OCI-M1 (cell line): ENCODE measurements around the gene MID1.

Experiments
- DNase-seq: peaks from one replicate; lab custom pipeline; 2025; lab: John Stamatoyannopoulos, UW

The MID1 gene

DNA sequence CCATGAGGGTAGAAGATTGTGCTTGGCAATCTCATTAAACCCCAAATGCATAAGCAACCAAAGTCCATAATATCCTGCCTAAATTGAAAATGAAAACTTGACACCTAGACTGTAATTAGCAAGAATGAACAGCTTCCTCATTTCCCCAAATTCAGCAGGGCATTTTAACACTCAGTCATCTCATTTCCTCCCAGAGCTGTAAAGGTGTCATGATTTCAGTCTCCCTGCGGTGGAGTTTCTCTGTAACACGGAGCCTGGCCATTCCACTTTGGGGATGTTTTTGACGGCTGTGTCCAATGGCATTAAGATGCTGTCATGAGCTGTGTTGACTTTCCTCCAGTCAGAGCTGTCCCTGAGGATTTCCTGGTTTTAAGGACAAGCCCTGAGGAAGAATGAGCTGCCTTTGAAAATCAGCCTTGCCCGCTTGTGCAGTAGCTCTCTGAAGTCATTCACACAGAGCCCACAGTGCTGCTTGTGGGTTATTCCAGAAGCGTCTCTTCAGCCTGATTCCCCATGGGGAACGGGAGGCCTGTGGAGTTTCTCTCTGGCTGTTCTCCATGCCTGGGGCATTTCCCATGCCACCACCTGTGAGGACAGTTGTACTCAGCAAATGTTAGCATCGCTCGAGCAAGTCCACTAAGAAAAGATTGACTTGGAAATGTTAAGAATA is 187.0 kb downstream of the MID1 start:
- DNase-seq: no peak

DNA sequence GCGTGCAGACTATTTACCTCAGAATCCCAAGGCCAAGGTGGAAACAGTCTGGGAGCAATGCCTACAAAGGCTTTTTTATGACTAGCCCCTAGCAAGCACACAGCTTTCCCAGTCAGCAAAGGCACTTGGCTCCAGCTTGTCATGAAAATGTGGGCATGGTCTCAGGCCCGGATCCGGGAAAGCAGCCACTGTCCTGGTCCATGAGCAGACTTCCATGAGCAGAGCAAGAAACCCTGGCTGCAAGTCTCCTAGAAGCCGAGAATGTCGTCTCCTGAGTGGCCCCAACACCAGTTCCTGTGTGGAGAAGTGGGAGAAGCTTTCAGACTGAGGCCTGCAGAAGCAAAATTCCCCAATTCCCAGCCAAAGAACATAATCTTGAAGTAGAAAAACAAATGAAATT is 190.5 kb downstream of the MID1 start:
- DNase-seq: no peak

DNA sequence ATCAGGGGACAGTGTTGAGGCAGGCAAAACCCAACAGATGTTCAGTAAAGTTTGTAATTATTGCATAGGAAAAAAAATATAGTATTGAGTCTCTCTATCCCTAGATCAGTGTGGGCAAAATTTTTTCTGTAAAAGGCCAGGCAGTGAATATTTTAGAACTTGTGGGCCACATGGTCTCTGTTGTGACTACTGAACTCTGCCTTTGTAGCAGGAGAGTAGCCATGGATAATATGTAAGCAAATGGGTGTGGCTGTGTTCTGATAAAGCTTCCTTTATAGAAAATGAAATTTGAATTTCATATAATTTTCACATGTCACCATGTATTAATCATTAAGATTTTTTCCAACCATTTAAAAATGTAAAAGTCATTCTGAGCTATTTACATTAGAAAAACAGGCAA is 193.1 kb downstream of the MID1 start:
- no peak for DNase-seq

DNA sequence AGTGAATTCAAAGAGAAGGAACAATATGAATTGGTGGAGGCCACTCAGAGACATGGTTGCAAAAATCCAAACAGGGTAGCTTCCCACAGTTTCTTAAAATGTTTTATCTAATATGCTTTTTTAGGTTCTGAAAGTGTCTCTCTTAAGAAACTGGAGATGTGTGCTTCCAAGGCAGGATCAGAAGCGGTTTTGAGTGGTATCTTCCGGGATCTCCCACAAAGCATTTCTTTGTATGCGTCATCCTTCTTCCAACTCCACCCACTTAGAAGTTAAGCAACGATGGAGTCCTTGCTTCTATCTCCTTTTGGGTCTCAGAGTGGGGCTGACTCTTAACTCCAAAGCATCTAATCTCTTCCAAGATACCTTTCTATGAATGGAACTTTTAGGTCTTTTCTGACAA is 196.7 kb downstream of the MID1 start:
- DNase-seq: peak; percentile 6

DNA sequence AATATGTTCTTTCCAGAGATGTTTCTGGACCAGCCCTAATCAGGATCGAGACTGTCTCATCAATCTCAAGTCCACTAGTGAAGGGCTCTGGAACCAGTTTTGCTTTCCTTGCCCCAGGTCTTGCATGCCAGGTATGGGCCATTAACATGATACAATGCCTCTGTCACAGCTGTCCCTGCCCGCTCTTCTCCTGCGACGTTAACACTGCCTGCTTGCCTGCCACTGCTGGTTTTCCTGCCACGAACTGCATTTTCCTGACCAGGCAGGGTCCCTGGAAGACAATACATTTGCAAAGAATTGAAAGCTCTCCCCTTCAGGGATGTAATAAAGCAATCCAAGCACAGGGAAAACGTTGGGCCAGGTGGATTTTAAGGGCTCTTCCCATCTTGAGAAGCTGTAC is 200.3 kb downstream of the MID1 start:
- no peak for DNase-seq

DNA sequence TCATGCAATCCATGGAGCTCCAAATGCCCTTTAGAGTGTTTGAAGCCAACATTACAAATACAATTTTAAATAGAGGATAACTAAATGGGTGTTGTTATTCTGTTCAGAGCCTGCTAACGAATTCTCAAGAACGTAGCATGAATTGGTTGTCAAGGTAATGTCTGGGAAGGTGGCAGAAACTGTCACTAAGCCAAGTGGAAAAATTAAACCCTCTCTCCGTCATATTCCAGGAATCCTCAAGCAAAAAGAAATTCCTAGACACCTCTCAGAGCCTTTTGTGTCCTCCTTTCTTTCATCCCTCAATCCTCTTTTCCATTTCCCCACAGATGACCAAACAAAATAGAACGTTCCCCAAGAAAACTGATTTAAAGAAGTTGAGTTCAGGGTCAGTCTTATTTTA is 204.0 kb downstream of the MID1 start:
- DNase-seq: no peak

DNA sequence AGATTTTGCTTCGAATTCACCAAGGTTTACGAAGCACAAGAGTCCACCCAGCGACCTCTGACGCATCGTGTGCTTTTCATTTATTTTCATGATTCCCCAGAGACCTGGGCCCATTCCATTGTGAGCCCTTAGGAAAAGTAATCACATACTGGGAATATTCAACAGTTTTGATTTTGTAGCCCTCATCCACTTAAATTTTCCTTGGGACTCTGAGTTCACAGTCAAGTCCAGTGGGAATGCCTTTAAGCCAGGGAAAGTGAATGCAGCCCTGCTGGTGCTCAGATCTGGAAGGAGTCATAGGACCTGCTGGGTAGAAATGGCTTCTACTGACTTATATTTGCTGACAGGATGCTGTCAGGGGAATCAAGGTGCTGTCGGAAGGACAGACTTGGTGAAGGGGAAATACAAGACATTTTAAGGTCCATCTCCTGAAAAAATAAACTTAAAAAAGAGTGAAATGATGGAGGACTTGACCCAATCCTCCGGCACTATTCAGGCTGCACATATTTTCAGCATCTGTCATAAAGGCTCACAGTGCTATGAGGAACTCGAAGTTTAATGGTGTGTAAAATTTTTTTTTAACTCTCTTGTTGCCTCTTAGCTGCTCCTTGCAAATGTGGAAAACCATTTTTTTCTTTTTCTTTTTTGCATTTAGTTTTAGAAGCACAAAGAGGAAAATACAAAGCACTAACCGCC is 204.9 kb downstream of the MID1 start:
- DNase-seq: no peak

DNA sequence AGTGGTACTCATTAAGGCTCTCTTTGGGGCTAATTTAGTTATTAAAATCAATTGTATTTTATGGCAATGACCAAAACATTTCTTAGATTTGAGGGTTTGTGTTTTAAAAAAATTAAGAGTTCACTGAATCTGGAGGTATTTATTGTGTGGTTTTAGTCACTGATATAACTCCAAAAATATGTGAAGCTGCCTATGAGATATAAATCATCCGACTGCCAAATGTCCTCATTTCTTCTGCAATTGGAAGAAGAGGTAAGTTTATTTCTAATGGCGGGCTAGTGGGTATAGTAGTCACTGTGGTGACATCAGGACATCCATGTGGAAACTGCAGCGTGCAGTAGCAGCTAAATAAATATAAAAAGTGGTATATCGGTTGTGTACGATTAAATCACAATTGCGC is 205.5 kb downstream of the MID1 start:
- no peak for DNase-seq

DNA sequence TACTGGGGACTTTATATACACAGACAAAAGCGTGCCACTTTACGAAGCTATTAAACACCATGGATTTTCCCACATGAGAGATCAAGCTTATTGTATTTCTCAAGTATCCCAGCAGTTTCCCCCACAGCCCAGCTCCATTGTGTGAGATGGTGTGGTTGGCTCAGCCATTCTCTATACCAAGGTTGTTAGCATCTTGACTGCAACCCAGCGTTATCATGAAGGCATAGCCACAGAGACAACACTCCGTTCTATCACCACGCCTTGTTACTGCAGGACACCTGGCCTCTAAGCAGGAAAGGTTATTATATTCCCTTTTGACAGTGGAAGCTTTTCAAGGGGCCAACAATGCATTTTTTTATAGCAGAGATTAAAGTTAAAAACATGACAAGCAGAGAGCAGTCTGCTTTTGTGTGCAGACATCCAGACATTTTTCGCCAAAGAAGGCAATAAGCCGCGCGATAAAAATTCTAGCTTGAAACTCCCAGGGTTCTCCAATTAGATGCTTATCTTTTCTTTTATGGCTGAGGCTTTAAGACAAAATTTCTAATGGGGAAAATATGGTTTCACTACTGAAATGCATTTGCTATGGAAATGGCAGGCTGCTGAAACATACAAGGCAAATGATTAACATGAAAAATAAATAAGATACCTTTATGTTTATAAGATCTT is 206.1 kb downstream of the MID1 start:
- no peak for DNase-seq

DNA sequence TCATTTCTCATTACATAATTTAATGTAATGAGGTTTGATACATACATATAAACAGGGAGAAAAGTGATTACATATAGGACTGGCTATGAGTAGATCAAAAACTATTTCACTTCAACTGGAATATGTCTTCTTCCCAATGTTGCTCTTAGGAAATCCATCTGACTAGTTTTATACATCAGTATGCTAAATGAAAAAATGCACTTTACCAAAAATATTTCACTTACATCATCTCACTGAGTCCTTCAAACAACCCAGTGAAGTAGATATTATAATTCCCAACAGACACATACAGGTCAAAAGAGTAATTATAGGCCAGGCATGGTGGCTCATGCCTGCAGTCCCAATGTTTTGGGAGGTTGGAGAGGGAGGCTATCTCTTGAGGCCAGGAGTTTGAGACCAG is 215.9 kb downstream of the MID1 start:
- no peak for DNase-seq

DNA sequence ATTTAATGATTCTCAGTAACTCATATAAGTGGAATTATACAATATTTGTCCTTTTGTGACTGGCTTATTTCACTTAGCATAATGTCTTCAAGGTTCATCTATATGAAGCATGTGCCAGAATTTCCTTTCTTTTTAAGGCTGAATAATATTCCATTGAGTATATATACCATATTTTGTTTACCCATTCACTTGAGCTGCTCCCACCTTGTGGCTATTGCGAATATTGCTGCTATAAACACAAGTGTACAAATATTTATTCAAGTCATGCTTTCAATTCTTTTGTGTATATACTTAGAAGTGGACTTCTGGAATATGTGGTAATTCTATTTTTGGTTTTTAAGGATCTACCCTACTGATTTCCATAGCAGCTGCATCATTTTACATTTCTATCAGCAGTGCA is 219.1 kb downstream of the MID1 start:
- no peak for DNase-seq

DNA sequence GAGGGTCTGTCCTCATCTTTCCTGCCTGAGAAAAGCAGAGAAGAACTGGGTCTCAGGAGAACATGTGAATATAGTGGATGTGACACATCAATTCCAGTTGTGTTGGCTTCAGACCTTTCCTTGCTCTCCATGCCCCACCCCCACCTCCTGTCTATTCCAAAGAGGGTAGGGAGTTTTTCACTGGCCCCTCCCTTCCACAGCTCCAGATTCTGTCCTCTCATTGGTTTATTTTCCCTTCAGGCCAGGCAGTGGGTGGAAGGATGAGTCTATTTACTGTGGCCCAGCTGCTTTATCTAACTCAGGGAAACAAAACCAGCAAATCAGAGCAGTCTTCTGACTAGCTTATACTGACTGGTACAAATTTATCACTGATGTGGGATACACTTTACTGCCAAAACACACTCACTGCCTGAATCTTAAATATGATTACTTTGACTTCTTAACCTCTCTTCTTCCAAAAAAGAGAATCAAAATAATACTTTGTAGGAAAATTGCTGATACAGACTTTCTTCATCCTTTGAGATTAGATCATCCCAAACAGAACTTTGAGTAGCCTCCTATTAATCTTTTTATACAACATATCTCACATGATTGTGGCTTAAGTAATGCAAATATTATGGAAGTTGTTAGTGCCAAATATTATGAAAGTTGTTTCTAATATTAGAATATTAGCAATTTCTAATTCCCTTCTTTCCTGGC is 221.2 kb downstream of the MID1 start:
- no peak for DNase-seq

DNA sequence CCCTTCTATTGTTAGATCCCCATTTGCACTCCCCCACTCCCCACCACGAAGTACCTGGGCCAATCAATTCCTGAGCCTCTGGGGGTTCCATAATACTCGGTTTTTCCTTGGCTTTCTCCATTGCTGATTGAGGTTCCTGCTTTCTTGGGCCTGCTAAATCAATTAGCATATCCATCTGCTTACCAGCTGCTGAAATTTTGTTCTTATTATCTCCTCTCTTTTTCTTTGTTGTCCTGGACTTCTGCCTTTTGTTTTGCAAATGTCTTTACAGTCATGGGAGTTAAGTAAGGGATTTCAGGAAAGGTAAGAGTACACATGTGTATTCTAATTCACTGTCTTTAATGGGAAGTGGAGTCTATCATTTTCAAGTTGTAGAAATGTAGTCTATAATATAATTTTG is 222.2 kb downstream of the MID1 start:
- no peak for DNase-seq

DNA sequence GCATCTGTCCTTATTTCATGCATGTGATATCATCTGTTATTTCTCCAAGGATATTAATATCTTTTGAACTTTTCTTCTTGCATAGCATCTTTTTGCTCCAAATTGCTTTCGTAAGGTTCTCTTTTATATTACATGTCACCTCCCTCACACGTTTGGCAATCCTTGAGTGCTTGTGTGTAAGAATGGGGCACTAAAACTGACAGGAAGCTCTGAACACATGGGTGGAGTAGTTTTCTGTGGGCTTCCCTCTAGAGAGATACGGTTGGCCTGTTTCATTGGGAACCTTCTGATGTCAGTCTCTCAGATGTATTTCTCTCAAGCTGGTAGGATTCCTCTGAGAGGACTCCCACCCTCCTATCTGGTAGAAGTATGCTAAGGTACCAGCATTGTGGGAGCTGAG is 223.0 kb downstream of the MID1 start:
- no peak for DNase-seq

DNA sequence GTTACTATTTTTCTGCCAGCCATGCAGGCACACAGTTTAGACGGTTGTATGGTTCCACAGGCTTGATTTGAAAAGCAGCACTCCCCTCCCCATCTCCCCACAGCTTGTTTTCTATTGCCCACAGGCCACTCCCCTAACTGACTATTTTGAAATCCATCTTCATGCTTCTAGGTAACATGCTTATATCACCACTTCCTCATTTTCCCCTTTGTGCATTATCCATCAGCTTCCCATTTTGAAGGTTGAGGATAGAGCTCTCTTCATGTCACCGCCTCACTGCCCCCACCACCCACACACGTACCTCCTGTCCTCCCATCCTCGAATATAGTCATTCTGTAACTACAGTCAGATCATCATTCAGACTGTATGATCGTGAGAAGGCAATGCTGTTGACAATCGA is 224.7 kb downstream of the MID1 start:
- DNase-seq: peak; percentile 37
